Progenitor cell of endocrine pancreas (in vitro differentiated cells): ENCODE results near the gene ID2. TPM values are rescaled to one million over a fixed set of nuclear protein-coding genes. Genes with fewer than 3 reads are reported as not detected.

Experiments
- DNase-seq: peaks from one replicate; pipeline ENCODE4 v3.0.0; 2021; ENCODE audit warnings: low spot score; ENCODE audit not compliant: unreplicated experiment
- H3K27ac Mint-ChIP-seq: 2 replicates; pipeline ENCODE4 v1.8.0; 2021; ENCODE audit warnings: mild to moderate bottlenecking, moderate library complexity, mixed read lengths
- H3K27me3 Mint-ChIP-seq: 2 replicates; pipeline ENCODE4 v1.8.0; 2021; ENCODE audit warnings: mixed read lengths
- H3K36me3 Mint-ChIP-seq: 2 replicates; pipeline ENCODE4 v1.8.0; 2022; ENCODE audit warnings: mixed read lengths; ENCODE audit not compliant: insufficient read depth
- H3K4me1 Mint-ChIP-seq: 2 replicates; pipeline ENCODE4 v1.8.0; 2021; ENCODE audit warnings: low read depth, mixed read lengths
- H3K4me3 Mint-ChIP-seq: 2 replicates; pipeline ENCODE4 v1.8.0; 2021; ENCODE audit warnings: low read depth, mild to moderate bottlenecking, moderate library complexity, mixed read lengths
- H3K9me3 Mint-ChIP-seq: 2 replicates; pipeline ENCODE4 v1.8.0; 2021; ENCODE audit warnings: low read depth, mixed read lengths
- total RNA-seq: library from RNA; stranded (reverse); gene quantifications from 2 replicates; pipeline ENCODE4 v1.2.1, GENCODE V29; 2021
- TF ChIP-seq, protein P1 (sequence below): fragments of 200-600 bp; sonication (generic); IDR thresholded peaks from one replicate; pipeline ENCODE4 v1.5.0; 2021; ENCODE audit warnings: antibody characterized with exemption, mild to moderate bottlenecking; ENCODE audit not compliant: unreplicated experiment

The ID2 gene
- total RNA-seq, 1 donor from 2014 or later, result 304 TPM

GRCh38 chr2:8659092-8659734 is 22.6 kb upstream of the ID2 start:
- Mint-ChIP-seq H3K4me3 (no peak overlapping the region), H3K9me3 (no peaks in the 10 kb centered on the region), H3K27ac (no peak overlapping the region), H3K4me1 (peaks cover 17% of the 10 kb centered on the region), H3K36me3 (no peaks in the 10 kb centered on the region), H3K27me3 (peaks cover 18% of the 10 kb centered on the region)
- TF ChIP-seq, protein P1, sequence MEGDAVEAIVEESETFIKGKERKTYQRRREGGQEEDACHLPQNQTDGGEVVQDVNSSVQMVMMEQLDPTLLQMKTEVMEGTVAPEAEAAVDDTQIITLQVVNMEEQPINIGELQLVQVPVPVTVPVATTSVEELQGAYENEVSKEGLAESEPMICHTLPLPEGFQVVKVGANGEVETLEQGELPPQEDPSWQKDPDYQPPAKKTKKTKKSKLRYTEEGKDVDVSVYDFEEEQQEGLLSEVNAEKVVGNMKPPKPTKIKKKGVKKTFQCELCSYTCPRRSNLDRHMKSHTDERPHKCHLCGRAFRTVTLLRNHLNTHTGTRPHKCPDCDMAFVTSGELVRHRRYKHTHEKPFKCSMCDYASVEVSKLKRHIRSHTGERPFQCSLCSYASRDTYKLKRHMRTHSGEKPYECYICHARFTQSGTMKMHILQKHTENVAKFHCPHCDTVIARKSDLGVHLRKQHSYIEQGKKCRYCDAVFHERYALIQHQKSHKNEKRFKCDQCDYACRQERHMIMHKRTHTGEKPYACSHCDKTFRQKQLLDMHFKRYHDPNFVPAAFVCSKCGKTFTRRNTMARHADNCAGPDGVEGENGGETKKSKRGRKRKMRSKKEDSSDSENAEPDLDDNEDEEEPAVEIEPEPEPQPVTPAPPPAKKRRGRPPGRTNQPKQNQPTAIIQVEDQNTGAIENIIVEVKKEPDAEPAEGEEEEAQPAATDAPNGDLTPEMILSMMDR, result no peak
- DNase-seq, result no peak

GRCh38 chr2:8659735-8660492 is 21.9 kb upstream of the ID2 start:
- Mint-ChIP-seq H3K27ac (no peak overlapping the region), H3K27me3 (peaks cover 18% of the 10 kb centered on the region), H3K9me3 (no peaks in the 10 kb centered on the region), H3K4me1 (peaks cover 17% of the 10 kb centered on the region), H3K36me3 (no peaks in the 10 kb centered on the region), H3K4me3 (no peak overlapping the region)
- no peak for DNase-seq
- TF ChIP-seq, protein P1, result no peak

- TF ChIP-seq, protein P1, result no peak
- Mint-ChIP-seq H3K4me1 (peaks cover 14% of the 10 kb centered on the region), H3K9me3 (no peaks in the 10 kb centered on the region), H3K4me3 (no peak overlapping the region), H3K27me3 (peaks cover 18% of the 10 kb centered on the region), H3K27ac (peak overlapping the region; percentile 43), H3K36me3 (no peaks in the 10 kb centered on the region)
- no peak for DNase-seq
Observed at GRCh38 chr2:8661235-8661634, 20.6 kb upstream of the ID2 start.

DNA sequence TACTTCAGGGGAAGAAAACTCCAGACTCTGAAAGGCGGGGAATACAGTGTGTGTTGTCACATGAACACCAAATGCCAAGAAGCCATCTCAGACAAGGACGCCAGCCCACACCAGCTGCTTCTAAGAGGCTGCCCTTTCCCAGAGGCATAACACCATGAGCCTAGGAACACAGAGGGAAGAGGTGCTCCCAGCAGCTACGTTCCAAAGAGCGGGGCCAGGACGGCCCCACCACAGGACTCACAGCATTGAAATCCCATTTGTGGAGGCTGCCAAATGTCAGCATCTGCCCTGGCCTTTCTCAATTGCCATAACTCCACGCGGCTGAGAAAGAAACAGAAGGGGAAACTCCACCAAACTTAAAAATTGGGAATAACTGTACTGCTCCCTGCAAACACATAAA is 20.1 kb upstream of the ID2 start:
- TF ChIP-seq, protein P1, result no peak
- no peak overlapping the region for H3K27ac Mint-ChIP-seq
- H3K36me3 Mint-ChIP-seq, result no peaks in the 10 kb centered on the region
- peaks cover 13% of the 10 kb centered on the region for H3K4me1 Mint-ChIP-seq
- no peak overlapping the region for H3K4me3 Mint-ChIP-seq
- H3K9me3 Mint-ChIP-seq, result no peaks in the 10 kb centered on the region
- no peak for DNase-seq
- H3K27me3 Mint-ChIP-seq, result peaks cover 18% of the 10 kb centered on the region

DNA sequence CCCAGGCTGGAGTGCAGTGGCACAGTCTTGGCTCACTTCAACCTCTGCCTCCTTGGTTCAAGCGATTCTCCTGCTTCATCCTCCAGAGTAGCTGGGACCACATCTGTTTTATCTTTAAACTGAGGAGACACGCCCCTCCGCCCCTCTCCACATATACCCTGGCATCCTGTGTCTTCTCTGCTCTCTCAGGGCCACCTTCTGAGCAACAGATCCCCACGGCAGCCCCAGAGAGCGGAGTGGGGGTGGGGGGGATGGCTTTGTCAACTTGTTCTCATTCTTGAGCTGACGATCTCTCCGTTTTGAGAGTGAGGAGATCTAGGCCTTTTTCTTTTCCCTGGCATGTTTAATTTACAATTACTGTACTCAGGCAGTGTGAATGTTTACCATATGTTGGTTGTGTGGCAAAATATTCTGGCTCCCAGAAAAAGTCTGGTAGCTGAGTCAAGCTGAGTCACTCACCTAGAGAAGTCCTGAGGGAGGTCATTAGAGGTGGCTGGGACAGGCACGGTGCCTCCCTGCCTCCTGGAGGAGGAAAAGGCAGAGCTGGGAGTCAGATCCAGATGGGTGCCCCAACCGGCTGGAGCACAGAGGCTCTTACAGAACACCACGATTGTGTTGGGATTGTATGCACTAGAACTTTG is 19.5 kb upstream of the ID2 start:
- DNase-seq, result no peak
- TF ChIP-seq, protein P1, result no peak
- Mint-ChIP-seq H3K27ac (peak overlapping the region; percentile 65), H3K36me3 (no peaks in the 10 kb centered on the region), H3K4me1 (peaks cover 13% of the 10 kb centered on the region), H3K27me3 (peaks cover 18% of the 10 kb centered on the region), H3K9me3 (no peaks in the 10 kb centered on the region), H3K4me3 (no peak overlapping the region)
